Ishikawa (cell line): ENCODE results near the gene ZNF532.

ENCODE experiments used
- EP300 ChIP-seq: IDR thresholded peaks from 2 replicates; pipeline ENCODE4 v1.6.1; 2012; ENCODE audit warnings: borderline replicate concordance
- FOXM1 ChIP-seq: IDR thresholded peaks from 2 replicates; pipeline ENCODE4 v1.6.1; 2012; ENCODE audit warnings: low read depth, borderline replicate concordance
- RAD21 ChIP-seq: IDR thresholded peaks from 2 replicates; pipeline ENCODE4 v1.6.1; 2012; ENCODE audit warnings: low read depth
- TAF1 ChIP-seq: IDR thresholded peaks from 2 replicates; pipeline ENCODE4 v1.6.1; 2012; ENCODE audit warnings: low read depth, mild to moderate bottlenecking
- YY1 ChIP-seq: IDR thresholded peaks from 2 replicates; pipeline ENCODE4 v1.6.1; 2012; ENCODE audit warnings: low read depth
- TF ChIP-seq, protein P1 (sequence below): IDR thresholded peaks from 2 replicates; pipeline ENCODE4 v1.6.1; 2012; ENCODE audit warnings: low read depth, mild to moderate bottlenecking

DNA sequence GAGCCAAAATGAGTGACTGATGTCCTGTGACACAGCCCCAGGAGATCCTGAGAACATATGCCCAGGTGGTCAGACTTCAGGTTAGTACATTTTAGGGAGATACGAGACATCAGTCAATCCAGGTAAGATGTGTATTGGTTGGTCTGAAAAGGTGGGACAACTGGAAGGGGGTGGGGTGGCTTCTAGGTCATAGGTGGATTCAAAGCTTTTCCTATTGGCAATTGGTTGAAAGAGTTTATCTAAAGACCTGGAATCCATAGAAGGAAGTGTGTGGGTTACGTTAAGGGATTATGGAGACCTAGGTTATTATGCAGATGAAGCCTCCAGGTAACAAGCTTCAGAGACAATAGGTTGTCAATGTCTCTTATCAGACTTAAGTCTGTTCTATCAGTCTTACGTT is 136.5 kb downstream of the ZNF532 start:
- no peak for TF ChIP-seq TAF1
- no peak for TF ChIP-seq FOXM1
- TF ChIP-seq YY1 = no peak
- TF ChIP-seq RAD21 = no peak
- no peak for TF ChIP-seq EP300
- TF ChIP-seq, protein P1, sequence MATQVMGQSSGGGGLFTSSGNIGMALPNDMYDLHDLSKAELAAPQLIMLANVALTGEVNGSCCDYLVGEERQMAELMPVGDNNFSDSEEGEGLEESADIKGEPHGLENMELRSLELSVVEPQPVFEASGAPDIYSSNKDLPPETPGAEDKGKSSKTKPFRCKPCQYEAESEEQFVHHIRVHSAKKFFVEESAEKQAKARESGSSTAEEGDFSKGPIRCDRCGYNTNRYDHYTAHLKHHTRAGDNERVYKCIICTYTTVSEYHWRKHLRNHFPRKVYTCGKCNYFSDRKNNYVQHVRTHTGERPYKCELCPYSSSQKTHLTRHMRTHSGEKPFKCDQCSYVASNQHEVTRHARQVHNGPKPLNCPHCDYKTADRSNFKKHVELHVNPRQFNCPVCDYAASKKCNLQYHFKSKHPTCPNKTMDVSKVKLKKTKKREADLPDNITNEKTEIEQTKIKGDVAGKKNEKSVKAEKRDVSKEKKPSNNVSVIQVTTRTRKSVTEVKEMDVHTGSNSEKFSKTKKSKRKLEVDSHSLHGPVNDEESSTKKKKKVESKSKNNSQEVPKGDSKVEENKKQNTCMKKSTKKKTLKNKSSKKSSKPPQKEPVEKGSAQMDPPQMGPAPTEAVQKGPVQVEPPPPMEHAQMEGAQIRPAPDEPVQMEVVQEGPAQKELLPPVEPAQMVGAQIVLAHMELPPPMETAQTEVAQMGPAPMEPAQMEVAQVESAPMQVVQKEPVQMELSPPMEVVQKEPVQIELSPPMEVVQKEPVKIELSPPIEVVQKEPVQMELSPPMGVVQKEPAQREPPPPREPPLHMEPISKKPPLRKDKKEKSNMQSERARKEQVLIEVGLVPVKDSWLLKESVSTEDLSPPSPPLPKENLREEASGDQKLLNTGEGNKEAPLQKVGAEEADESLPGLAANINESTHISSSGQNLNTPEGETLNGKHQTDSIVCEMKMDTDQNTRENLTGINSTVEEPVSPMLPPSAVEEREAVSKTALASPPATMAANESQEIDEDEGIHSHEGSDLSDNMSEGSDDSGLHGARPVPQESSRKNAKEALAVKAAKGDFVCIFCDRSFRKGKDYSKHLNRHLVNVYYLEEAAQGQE = no peak
